SK-N-MC (cell line): ENCODE results near the gene SRSF2.
"Not testable (repeated sequence)": the region's sequence is repeated elsewhere in the genome, so short reads cannot be mapped to it uniquely, and the experiment has no call there.

Experiments
- DNase-seq: peaks from one replicate; pipeline ENCODE4 v3.0.0-alpha.2; 2011; ENCODE audit warnings: low read depth, low spot score
- H3K27ac ChIP-seq: fragments of 200-600 bp; sonication (generic); 2 replicates; pipeline ENCODE4 v1.5.1; 2016; ENCODE audit warnings: mixed run types
- H3K36me3 ChIP-seq: fragments of 200-600 bp; sonication (generic); 2 replicates; pipeline ENCODE4 v1.6.1; 2017; ENCODE audit warnings: antibody characterized with exemption, low read length, mixed read lengths; ENCODE audit not compliant: insufficient read depth
- H3K4me3 ChIP-seq: fragments of 200-600 bp; sonication (generic); 2 replicates; pipeline ENCODE4 v1.5.1; 2016
- H3K9ac ChIP-seq: fragments of 200-600 bp; sonication (generic); 2 replicates; pipeline ENCODE4 v1.8.0; 2017; ENCODE audit warnings: mixed run types, mixed read lengths; ENCODE audit not compliant: insufficient read length
- H3K9me3 ChIP-seq: fragments of 200-600 bp; sonication (generic); 2 replicates; pipeline ENCODE4 v1.6.1; 2017; ENCODE audit warnings: low read depth, mild to moderate bottlenecking, antibody characterized with exemption, low read length, moderate library complexity, mixed read lengths
- EZH2 ChIP-seq: fragments of 200-600 bp; sonication (generic); IDR thresholded peaks from one replicate; pipeline ENCODE4 v1.6.1; 2017; ENCODE audit warnings: antibody characterized with exemption
- FOXP2 ChIP-seq: optimal IDR thresholded peaks from 2 replicates; pipeline ENCODE3; 2011; ENCODE audit warnings: mild to moderate bottlenecking, moderate library complexity; ENCODE audit not compliant: insufficient read depth; ENCODE audit errors: extremely low read length, control extremely low read depth
- POLR2AphosphoS5 ChIP-seq: IDR thresholded peaks from 2 replicates; pipeline ENCODE4 v1.6.1; 2012; ENCODE audit warnings: mild to moderate bottlenecking, low read depth, low read length, borderline replicate concordance

The SRSF2 gene

DNA sequence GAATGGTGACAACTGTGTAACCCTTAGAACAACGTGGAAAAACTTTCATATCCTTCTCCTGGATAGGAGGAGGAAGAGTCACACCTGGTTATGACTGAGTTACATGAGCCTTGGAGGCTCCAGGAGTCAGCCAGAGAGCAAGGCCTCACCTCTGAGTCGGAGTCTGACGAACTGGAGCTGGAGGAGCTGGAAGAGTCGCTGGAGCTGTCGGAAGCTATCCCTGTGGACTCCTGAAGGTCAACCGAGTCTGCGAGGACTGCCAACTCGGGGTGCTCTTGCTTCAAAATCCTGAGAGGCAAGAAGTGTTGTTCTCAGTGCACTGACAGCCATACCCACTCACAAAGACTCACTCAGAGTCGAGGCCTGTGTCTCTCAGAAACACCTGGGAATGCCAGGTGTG, 16.9 kb downstream of the SRSF2 start:
- TF ChIP-seq FOXP2 (no peak), POLR2AphosphoS5 (no peak), EZH2 (no peak)
- H3K4me3 ChIP-seq: no peak overlapping the region
- H3K27ac ChIP-seq: no peak overlapping the region
- DNase-seq: no peak
- peaks cover 85% of the 10 kb centered on the region for H3K36me3 ChIP-seq
- H3K9me3 ChIP-seq: no peaks in the 10 kb centered on the region
- no peak overlapping the region for H3K9ac ChIP-seq

GRCh38 chr17:76718516-76718915, 18.6 kb downstream of the SRSF2 start:
- Histone ChIP-seq H3K9me3 (no peaks in the 10 kb centered on the region), H3K36me3 (peaks cover 76% of the 10 kb centered on the region), H3K4me3 (no peak overlapping the region), H3K9ac (no peak overlapping the region), H3K27ac (no peak overlapping the region)
- TF ChIP-seq EZH2: no peak
- no peak for TF ChIP-seq POLR2AphosphoS5
- no peak for DNase-seq

- Histone ChIP-seq H3K27ac (peak overlapping the region; percentile 68), H3K9ac (no peak overlapping the region), H3K4me3 (peak overlapping the region; percentile 40), H3K36me3 (peaks cover 63% of the 10 kb centered on the region), H3K9me3 (no peaks in the 10 kb centered on the region)
- no peak for DNase-seq
- TF ChIP-seq FOXP2 (no peak), POLR2AphosphoS5 (no peak), EZH2 (no peak)
Observed at GRCh38 chr17:76716839-76717215, 20.3 kb downstream of the SRSF2 start.

DNA sequence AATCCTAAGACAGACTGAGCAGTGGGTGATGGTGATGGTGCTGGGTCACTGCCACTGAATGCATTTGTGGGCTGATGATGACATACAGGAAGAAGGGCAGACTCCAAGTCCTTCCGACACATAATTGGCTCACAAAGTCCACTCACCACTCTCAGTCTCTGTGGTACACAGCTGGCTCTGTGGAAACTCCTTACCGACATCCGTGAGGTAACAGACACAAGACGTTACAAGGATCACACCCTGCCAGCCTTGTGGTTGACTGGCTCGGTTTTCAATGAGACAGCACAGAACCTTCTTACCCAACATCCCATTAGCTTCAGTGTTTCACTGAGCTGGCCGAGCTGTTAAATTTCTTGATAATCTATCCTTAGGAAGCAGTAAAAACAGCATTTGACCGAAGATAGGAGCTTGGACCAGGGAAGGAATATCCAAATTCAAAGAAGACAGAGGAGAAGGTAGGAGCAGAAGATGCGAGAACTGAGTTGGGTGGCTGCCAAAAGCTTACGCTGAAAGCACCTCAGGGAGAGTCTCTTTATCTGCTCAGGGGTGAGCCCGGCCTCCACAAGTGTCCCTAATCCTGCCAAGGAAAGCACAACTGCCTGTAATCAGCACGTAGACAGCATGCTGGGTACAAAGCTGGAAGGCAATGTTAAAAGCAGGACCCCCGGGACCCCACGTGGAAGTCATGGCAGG, 20.8 kb downstream of the SRSF2 start:
- Histone ChIP-seq H3K27ac (peak overlapping the region; percentile 68), H3K9ac (no peak overlapping the region), H3K9me3 (no peaks in the 10 kb centered on the region), H3K36me3 (peaks cover 58% of the 10 kb centered on the region), H3K4me3 (peak overlapping the region; percentile 40)
- TF ChIP-seq FOXP2: no peak
- TF ChIP-seq POLR2AphosphoS5: 0 out of 2 replicates have a peak, but pooled peaks have one; percentile 8
- DNase-seq: no peak

- Histone ChIP-seq H3K36me3 (peaks cover 50% of the 10 kb centered on the region), H3K4me3 (no peak overlapping the region), H3K9ac (no peak overlapping the region), H3K9me3 (no peaks in the 10 kb centered on the region), H3K27ac (no peak overlapping the region)
- TF ChIP-seq EZH2 (no peak), POLR2AphosphoS5 (no peak), FOXP2 (no peak)
- DNase-seq: no peak
Observed at GRCh38 chr17:76715496-76715830, 21.7 kb downstream of the SRSF2 start.

DNA sequence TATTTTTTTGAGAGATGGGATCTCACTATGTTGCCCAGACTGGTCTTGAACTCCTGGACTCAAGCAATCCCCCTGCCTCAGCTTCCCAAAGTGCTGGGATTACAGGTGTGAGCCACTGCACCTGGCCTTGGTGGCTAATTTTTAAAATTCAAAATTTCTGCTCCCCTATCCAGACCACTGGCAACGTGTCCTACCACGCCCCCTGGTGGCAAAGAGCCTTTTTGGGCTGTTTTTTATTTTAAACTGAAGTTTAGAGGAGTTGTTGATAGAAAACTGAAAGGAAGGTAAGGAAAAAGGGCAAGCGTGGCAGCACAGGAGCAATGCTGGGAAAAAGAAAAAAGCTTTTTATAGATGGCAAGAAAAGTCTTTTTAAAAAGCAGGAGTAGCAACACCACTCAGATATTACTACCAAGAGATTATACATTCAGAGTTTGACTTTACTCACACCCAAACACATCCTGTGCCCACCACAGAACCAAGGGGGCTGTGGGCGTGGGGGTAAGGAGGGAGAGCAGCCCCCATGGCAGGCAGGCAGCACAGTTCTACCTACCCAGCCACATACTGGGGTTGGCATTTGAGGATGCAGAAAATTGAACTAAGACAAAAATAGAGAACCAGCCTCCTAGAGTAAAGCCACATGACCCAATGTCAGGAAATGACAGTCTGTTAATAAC, 22.2 kb downstream of the SRSF2 start:
- H3K27ac ChIP-seq: no peak overlapping the region
- no peak overlapping the region for H3K4me3 ChIP-seq
- no peak for DNase-seq
- no peaks in the 10 kb centered on the region for H3K9me3 ChIP-seq
- TF ChIP-seq EZH2: no peak
- TF ChIP-seq POLR2AphosphoS5: no peak
- TF ChIP-seq FOXP2: no peak
- no peak overlapping the region for H3K9ac ChIP-seq
- H3K36me3 ChIP-seq: peaks cover 45% of the 10 kb centered on the region

- Histone ChIP-seq H3K27ac (no peak overlapping the region), H3K9me3 (no peaks in the 10 kb centered on the region), H3K4me3 (no peak overlapping the region), H3K9ac (no peak overlapping the region), H3K36me3 (peaks cover 38% of the 10 kb centered on the region)
- TF ChIP-seq POLR2AphosphoS5 (no peak), EZH2 (no peak)
- DNase-seq: no peak
Observed at GRCh38 chr17:76714336-76714735, 22.8 kb downstream of the SRSF2 start.

- Histone ChIP-seq H3K9me3 (no peaks in the 10 kb centered on the region), H3K4me3 (no peak overlapping the region), H3K27ac (no peak overlapping the region), H3K9ac (no peak overlapping the region), H3K36me3 (peaks cover 33% of the 10 kb centered on the region)
- no peak for DNase-seq
- TF ChIP-seq FOXP2 (no peak), EZH2 (no peak), POLR2AphosphoS5 (no peak)
Observed at GRCh38 chr17:76713765-76714164, 23.4 kb downstream of the SRSF2 start.

GRCh38 chr17:76712321-76712720, 24.8 kb downstream of the SRSF2 start:
- H3K9ac ChIP-seq, H3K9me3 ChIP-seq, H3K27ac ChIP-seq, DNase-seq, H3K4me3 ChIP-seq: not testable (repeated sequence)
- H3K36me3 ChIP-seq: peaks cover 20% of the 10 kb centered on the region
